HG03575 (cell line): ENCODE measurements around the gene SHH.

Experiments used
- ATAC-seq: cut with Tn5 transposase; IDR thresholded peaks from one replicate; pipeline ENCODE4 v1.9.1; 2021; ENCODE audit not compliant: unreplicated experiment, insufficient number of reproducible peaks, low FRiP score; ENCODE audit errors: extremely low read depth

The SHH gene

GRCh38 chr7:155782466-155782865 is 29.8 kb downstream of the SHH start:
- no peak for ATAC-seq

DNA sequence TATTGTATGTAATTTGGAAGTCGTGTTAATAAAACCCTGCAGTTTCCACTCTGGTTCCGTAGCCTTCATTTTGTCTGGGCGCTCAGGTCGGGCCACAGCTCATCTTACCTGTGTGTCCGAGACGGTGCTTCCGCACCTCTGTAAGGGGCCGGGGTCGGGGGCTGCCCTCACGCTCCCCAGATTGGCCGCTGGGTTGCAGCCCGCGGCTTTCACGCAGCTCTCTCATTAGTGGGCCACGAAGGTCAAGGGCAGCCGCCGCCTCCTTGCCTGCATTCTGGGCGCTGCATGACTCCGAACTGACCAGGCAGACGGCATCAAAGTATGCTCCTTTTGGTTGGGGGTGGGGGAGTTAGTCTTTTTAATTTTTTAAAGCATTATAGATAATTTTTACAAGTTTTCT is 30.8 kb downstream of the SHH start:
- ATAC-seq: no peak

DNA sequence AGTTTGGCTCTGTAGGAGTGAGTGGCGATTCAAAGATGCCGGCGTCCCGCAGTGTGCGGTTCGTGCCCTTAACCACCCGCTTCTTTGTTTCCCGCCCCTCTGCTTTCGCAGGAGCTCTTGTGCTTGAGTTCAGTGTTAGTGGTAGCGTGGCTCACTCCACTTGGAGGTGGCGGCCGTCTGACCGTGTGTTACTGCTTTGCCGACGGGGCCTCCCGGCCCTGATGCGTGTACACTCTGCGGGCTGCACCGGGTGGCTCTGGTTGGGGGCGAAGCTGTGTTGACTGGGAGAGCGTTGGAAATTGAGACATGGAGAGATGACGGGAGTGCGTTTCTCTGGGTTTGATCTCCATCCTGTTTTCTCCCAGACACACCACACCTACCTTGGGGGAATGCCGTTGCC is 31.4 kb downstream of the SHH start:
- no peak for ATAC-seq

DNA sequence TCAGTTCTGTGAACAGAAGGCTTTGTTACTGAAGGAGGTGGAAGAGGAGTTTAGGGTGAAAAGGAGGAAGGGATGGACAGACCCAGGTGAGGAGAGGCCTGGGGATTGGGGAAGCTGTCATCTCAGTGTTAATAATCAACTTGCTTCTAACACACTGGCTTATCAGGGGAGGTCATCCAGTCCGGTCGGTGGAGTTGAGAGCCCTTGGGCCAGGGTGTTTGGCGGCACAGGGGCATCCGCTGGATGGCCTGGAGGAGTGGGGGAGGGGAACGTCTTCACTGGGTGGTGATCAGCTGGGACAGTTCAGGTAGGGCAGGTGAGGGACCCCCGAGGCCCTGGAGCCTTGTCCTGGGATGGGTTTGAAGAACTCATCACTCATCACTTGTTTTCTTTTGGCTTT is 33.9 kb downstream of the SHH start:
- no peak for ATAC-seq

GRCh38 chr7:155776606-155777005 is 35.7 kb downstream of the SHH start:
- ATAC-seq: no peak

DNA sequence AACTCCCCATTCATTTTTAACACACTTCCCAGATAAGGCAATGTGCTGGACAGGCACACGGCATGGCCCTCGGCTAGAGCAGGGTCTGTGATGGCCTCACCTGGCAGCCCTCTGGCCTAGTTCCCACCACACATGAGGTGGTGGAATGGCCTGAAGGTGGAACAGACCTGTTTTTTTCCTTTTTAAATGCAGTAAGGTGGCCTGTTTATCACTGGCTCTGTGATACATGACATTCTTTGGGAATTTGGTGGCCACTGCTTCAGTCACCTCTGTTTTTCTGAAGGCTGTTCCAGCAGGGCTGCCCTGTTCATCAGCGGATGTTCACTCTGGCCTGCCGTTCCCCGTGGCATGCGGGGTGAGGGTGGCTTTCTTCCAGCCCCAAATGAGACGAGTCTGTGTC is 36.6 kb downstream of the SHH start:
- ATAC-seq: no peak

DNA sequence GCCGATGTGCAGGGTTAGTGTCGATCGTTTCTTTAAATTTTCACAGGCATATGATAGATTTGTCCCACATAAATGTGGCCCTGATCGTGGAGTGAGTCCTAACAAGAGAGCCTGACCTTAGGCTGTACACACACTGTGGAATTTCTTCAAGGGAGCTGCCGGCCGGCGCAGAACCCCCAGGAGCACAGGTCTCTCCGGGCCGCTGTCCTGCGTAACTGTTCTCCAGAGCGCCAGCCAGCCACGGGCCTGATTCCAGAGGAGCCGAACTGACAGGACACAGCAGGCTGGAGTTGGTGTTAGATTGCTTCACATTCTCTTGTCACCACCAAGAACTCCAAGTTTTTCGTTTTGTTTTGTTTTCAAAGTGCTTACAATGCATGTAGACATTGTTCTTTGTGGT is 37.3 kb downstream of the SHH start:
- no peak for ATAC-seq

- ATAC-seq: no peak
Observed at GRCh38 chr7:155773531-155773930, 38.7 kb downstream of the SHH start.

DNA sequence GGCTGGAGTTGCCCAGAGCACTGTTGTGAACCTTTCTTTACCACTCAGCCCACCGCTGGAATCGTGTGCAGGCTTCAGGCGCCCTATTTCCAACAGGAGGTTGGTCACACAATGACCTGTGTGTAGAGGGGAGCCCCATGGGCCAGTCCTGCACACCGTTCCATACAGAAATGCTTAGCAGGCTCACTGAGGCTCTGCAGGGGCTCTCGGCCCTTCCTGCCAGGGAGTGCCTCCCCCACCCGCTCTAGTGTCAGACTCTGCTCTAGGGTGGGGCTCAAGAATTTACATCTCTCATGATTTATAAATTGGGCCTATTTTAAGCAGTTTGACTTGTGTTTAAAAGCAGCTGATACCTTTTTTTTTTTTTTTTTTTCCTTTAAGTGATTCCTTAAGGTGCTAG is 42.0 kb downstream of the SHH start:
- no peak for ATAC-seq

DNA sequence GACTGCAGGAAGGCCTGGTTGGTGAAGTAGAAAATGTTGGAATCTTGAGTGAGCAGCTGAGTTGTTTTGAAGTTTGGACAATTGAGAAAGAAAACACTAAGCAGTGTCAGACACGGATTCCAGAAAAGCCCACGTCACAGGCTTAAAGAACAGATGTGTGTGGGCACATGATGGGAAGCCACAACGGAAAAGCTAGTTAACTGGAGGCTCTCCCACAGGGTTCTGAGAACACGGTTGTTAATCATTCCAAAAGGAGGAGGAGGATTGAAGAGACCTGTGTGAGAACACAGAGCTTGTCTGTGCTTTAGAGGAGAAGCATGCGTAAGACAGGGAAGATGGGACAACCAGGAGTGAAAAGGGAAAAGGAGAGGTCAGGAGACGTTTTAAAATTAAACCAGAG is 42.6 kb downstream of the SHH start:
- ATAC-seq: no peak

- no peak for ATAC-seq
Observed at GRCh38 chr7:155766966-155767916, 45.0 kb downstream of the SHH start.

DNA sequence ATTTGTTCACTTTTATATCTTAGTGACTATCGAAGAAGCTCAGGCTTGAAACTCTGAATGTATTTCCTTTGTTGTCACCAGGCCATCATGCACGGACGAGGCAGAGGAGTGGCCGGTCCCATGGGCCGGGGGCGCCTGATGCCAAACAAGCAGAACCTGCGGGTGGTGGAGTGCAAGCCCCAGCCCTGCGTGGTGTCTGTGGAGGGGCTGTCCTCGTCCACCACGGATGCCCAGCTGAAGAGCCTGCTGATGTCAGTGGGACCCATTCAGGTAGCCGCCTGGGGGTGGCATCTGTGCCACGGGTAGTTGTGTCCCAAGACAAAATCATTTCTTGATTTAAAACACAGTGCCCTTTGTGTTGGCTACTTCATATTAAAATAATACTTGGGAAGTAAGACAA is 45.9 kb downstream of the SHH start:
- no peak for ATAC-seq

- ATAC-seq: no peak
Observed at GRCh38 chr7:155765458-155765857, 46.8 kb downstream of the SHH start.

DNA sequence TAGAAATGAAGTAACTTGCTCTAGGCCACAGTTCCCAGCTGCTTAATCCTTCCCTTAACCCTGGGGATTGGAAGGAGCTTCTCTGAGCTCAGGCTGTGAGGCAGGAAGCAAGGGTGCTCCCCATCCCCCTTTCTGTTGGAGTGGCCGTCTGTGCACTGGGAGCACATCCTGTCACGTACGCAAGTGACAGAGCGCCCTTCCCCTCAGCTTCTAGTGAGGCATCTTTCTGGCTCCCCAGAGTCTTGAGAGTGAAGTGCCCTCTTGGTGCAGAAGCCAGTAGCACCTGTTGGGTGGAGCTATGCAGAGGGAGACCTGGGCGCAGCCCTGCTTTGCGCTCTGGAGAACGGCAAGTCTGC is 47.8 kb downstream of the SHH start:
- ATAC-seq: no peak

GRCh38 chr7:155763691-155764437 is 48.4 kb downstream of the SHH start:
- ATAC-seq: no peak

GRCh38 chr7:155763122-155763521 is 49.1 kb downstream of the SHH start:
- ATAC-seq: no peak

DNA sequence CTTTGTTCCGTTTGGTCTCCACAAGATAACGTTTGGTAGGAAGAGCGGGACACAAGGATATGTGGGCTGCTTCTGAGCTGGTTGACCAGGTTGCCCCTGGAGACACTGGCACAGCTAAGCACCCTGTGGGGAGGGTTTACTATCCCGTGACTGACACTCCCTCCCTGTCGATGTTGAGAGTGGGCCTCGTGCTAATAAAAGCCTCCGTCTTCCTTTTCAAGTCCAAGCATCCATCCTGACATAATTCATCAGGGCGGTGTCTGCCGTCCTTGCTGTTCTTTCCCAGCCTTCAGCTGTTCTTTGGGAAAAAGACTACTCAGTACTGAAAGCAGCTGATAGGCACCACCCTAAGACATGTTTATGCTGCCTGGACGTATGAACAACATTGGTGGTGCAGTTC is 49.6 kb downstream of the SHH start:
- ATAC-seq: no peak

DNA sequence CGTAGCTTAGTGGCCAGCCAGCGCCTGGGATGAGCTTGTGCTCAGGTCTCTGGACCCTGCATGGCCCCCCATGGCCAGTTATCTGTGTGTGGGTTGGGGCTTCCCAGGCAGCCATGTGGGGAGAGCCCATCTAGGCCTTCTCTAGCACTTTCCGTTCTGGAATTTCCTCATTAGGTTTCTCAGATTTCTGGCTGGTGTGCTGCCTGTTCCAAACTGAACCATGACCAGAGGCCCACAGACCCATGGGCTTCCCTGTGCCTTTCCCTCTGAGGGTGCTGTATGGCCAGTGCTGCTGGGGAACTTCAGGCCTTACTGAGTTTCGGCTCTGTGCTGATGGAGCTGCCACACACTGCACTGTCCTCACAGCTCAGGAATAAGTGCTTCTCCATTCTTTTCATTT is 50.2 kb downstream of the SHH start:
- ATAC-seq: no peak

DNA sequence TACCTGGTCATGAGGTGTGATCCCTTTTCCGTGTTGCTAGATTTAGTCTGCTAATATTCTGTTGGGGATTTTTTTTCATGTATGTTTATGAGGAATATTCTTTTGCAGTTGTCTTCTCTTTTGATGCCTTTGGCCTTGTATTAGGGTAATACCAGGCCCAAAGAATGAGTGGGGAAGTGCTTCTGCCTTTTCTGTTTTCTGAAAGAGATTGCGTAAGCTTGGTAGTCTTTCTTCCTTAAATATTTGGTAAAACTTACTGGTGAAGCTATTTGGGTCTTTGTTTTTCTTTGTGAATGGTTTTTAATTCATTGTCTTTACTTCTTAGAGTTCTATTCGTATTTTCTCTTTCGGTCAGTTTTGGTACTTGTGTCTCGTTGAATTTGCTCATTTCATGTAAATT is 51.1 kb downstream of the SHH start:
- no peak for ATAC-seq

GRCh38 chr7:155759740-155760430 is 52.4 kb downstream of the SHH start:
- no peak for ATAC-seq
